HG02884 (cell line): Measurements from ENCODE around the gene RNF214.
"Not testable (repeated sequence)": the region's sequence is repeated elsewhere in the genome, so short reads cannot be mapped to it uniquely, and the experiment has no call there.

Source experiments
- ATAC-seq: cut with Tn5 transposase; IDR thresholded peaks from one replicate; pipeline ENCODE4 v1.9.1; 2021; ENCODE audit warnings: mild to moderate bottlenecking, moderate library complexity; ENCODE audit not compliant: unreplicated experiment

RNF214 gene

GRCh38 chr11:117197516-117198456 is 34.7 kb upstream of the RNF214 start:
- no peak for ATAC-seq

- no peak for ATAC-seq
Observed at GRCh38 chr11:117198613-117199012, 33.9 kb upstream of the RNF214 start.

- ATAC-seq = no peak
Observed at GRCh38 chr11:117199053-117199915, 33.2 kb upstream of the RNF214 start, which contains the start of gene TAGLN. TAGLN (plus strand) TSS chr11:117199370; CDS start chr11:117203014, 3,644 bp downstream.

GRCh38 chr11:117199916-117200812 is 32.3 kb upstream of the RNF214 start:
- ATAC-seq = no peak

- ATAC-seq = no peak
Observed at GRCh38 chr11:117200813-117201657, 31.4 kb upstream of the RNF214 start.

GRCh38 chr11:117201658-117202305 is 30.7 kb upstream of the RNF214 start:
- ATAC-seq = no peak

- ATAC-seq = no peak
Observed at GRCh38 chr11:117202386-117203068, 29.9 kb upstream of the RNF214 start.

- no peak for ATAC-seq
Observed at GRCh38 chr11:117203069-117203407, 29.4 kb upstream of the RNF214 start.

GRCh38 chr11:117204283-117205080 is 28.0 kb upstream of the RNF214 start:
- ATAC-seq = no peak

- ATAC-seq = no peak
Observed at GRCh38 chr11:117205211-117205818, 27.2 kb upstream of the RNF214 start.

GRCh38 chr11:117206111-117206510 is 26.4 kb upstream of the RNF214 start:
- not testable (repeated sequence) for ATAC-seq

GRCh38 chr11:117206859-117207258 is 25.6 kb upstream of the RNF214 start:
- ATAC-seq = not testable (repeated sequence)

GRCh38 chr11:117207481-117207880 is 25.0 kb upstream of the RNF214 start:
- ATAC-seq = not testable (repeated sequence)

GRCh38 chr11:117208710-117209109 is 23.8 kb upstream of the RNF214 start:
- ATAC-seq = not testable (repeated sequence)

- not testable (repeated sequence) for ATAC-seq
Observed at GRCh38 chr11:117209351-117210125, 22.9 kb upstream of the RNF214 start.

- no peak for ATAC-seq
Observed at GRCh38 chr11:117210620-117211019, 21.9 kb upstream of the RNF214 start.
